ENCODE data around the gene KRTAP3-2.

KRTAP3-2 gene

GRCh38 chr17:40962059-40962561 is 37.6 kb downstream of the KRTAP3-2 start:
- no peak for DNase-seq

DNA sequence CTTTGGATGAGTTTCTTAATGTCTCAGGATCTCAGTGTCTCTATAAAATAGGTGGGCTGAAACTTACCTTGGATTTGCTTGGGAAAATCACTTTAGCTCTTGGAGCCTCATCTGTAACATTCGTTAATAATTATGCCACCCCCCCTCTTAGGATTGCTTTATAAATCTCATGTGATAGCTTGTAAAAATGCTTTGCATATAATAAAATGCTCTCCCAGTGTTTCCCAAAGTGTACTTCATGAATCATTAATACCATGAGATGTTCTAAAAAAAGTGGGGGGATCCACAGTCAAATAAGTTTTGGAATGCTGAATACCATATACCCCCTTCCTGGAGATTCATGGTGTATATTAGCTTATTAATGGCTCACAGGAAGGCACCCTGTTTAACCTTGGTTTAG is 38.1 kb downstream of the KRTAP3-2 start:
- no peak for DNase-seq

GRCh38 chr17:40960144-40960543 is 39.6 kb downstream of the KRTAP3-2 start:
- DNase-seq, result no peak

GRCh38 chr17:40958086-40958953 is 41.4 kb downstream of the KRTAP3-2 start:
- DNase-seq, result no peak

DNA sequence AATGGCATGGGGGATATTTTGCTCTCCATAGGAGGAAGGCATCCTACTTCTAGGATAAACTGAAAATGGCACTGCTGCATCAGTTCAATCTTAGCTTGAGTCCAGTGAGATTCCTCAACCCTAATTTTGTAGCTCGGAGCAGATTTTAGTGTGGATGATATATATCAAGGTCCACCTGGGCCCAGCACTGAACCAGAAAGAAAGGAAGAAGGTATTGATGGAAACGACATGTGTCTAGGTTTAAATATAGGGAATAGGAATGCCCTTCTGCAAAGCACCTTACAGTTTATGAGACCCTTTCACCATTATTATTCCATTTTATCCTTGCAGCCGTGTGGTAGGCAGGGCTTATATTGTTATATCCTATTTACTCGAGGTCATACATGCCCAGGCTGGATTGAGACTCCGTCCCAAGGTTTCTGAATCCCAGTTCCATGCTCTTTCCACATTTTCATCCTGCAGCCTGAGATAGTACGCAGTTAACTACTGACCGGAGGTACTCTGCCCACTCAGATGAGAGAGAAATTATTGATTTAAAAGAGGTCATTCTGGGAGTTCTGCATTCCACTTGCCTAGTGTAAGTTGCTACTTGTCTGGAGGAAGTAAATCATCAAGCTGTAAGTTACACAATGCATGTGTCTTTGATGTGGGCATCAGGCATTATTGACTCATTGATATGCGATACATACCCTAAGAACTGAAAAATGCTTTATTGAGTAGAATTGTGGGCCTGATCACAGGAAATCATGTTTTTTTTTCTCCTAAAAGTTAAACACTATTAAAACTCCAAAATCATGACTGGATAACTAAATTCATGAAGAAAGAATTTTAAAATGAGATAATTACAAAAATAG is 43.1 kb downstream of the KRTAP3-2 start:
- DNase-seq, result peak; percentile 97

- peak; percentile 78 for DNase-seq
Observed at GRCh38 chr17:40953881-40954280, 45.8 kb downstream of the KRTAP3-2 start.

- peak; percentile 85 for DNase-seq
Observed at GRCh38 chr17:40952661-40953060, 47.0 kb downstream of the KRTAP3-2 start.

DNA sequence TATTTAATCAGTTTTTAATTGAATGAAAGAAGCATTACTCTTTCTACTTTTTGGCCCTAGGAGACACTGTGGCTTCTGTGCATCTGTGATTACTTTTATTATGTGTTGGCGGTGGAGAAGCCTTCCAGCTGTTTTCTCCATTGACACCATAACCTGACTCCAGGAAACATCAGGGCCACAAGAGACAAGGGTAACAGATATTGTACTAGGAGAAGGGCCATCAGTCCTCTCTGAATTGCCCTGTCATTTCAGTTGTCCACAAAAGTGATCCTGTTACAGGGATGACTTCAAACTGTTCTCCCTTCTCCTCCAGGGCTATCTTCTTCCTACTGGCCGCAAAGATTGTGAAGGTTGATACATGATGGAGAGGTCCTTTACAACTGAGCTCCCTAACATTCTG is 47.6 kb downstream of the KRTAP3-2 start:
- no peak for DNase-seq

DNA sequence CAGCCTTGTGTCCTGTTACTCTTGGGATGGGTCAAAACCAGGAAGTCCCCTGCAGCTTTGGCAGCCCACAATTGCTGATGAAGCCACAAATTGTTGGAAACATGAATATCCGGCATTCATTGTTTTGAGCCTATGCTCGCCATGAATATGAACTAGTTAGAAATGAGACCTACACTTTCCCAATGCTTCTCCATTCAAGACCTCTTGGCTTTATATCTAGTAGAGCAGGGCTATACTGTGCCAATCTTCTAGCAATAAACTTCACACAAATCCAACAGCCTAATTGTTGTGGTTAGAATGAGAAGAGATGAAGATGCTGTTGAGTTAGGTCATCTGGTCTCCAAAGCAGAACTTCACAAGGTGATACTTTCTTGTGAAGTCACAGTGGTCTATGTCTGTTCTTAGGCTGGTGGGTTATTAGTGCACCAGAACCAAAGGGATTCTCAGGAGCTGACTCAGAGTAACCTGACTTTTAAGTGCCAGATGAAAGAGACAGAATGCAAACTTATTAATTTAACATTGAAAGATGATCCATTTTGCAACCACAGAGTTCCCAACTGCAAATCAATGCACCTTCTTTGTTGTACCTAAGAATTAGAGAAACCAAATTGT is 48.6 kb downstream of the KRTAP3-2 start:
- no peak for DNase-seq

DNA sequence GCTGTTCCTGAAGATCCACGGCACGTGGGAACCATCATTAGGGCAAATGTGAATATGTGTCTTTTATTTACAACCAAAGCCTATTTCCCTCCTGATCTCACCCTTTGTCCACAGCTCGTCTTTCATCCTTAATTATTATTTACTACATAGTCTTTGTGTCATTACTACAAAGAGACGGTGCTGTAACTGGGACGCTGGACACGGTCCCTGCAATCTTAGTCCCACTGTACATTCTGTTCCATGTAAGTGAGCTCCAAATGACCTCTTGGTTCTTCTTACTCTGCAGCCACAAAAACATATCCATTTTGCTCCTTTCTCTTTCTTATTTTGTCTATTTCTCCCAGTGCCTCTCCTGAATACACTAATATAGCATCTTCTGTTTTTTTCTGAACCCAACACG is 49.5 kb downstream of the KRTAP3-2 start:
- no peak for DNase-seq

DNA sequence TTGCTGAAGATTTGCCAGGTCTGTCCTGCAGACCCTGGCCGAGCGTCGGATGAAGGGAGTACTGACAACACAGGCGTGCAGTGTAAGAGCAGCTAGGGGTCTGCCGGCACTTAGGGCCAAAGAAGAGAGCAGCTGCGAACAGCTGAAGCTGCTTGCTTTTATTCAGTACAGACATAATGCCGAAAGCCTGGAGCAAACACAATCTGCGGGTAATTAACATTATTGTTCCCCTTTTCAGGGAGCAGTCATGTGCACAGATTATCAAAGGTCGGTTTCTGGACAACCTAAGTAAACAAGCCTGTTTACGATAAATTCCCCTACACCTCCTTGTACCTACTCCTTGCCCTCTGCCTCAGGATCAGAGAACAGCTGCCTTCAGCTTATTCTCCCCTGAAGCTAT is 50.3 kb downstream of the KRTAP3-2 start:
- no peak for DNase-seq
